Measurements from ENCODE around the gene ZC3H14.

ZC3H14 gene

GRCh38 chr14:88611878-88612277 is 49.0 kb downstream of the ZC3H14 start:
- no peak for DNase-seq

- no peak for DNase-seq
Observed at GRCh38 chr14:88612981-88613380, 50.1 kb downstream of the ZC3H14 start.

GRCh38 chr14:88613552-88614010 is 50.7 kb downstream of the ZC3H14 start:
- peak; percentile 49 for DNase-seq

GRCh38 chr14:88614218-88614907 is 51.5 kb downstream of the ZC3H14 start:
- DNase-seq = no peak

- DNase-seq = no peak
Observed at GRCh38 chr14:88616697-88617096, 53.9 kb downstream of the ZC3H14 start.

GRCh38 chr14:88617479-88617878 is 54.6 kb downstream of the ZC3H14 start:
- no peak for DNase-seq

GRCh38 chr14:88618476-88618875 is 55.6 kb downstream of the ZC3H14 start:
- no peak for DNase-seq

- DNase-seq = no peak
Observed at GRCh38 chr14:88621100-88621499, 58.3 kb downstream of the ZC3H14 start.

- DNase-seq = no peak
Observed at GRCh38 chr14:88625671-88626070, 62.8 kb downstream of the ZC3H14 start.

- no peak for DNase-seq
Observed at GRCh38 chr14:88628033-88628432, 65.2 kb downstream of the ZC3H14 start.

- DNase-seq = no peak
Observed at GRCh38 chr14:88628462-88628861, 65.6 kb downstream of the ZC3H14 start.

- DNase-seq = no peak
Observed at GRCh38 chr14:88630565-88630964, 67.7 kb downstream of the ZC3H14 start.

GRCh38 chr14:88631091-88631490 is 68.3 kb downstream of the ZC3H14 start:
- no peak for DNase-seq

GRCh38 chr14:88632512-88632911 is 69.7 kb downstream of the ZC3H14 start:
- no peak for DNase-seq

GRCh38 chr14:88639221-88639620 is 76.4 kb downstream of the ZC3H14 start:
- DNase-seq = no peak

GRCh38 chr14:88660056-88660455 is 97.2 kb downstream of the ZC3H14 start:
- no peak for DNase-seq

GRCh38 chr14:88667555-88668273 is 104.9 kb downstream of the ZC3H14 start:
- DNase-seq = peak; percentile 32

GRCh38 chr14:88668448-88669116 is 105.7 kb downstream of the ZC3H14 start:
- no peak for DNase-seq

GRCh38 chr14:88669346-88669745 is 106.5 kb downstream of the ZC3H14 start:
- no peak for DNase-seq
